Spinal cord (tissue), 10 donors: ENCODE measurements around the gene P2RX2. TPM values are rescaled to one million over a fixed set of nuclear protein-coding genes. Genes with fewer than 3 reads are reported as not detected.

Experiments
- DNase-seq, 6 donors: peaks; one replicate each; pipeline versions ENCODE4 v3.0.0 to v3.0.0-alpha.2; 2013 to 2015; ENCODE audit warnings: low spot score in 6 of 6, low read depth in 4 of 6
- H3K27ac ChIP-seq: one replicate; pipeline ENCODE4 v1.5.1; 2013; ENCODE audit warnings: low read depth, low read length, control low read depth
- H3K27me3 ChIP-seq: one replicate; pipeline ENCODE4 v1.6.1; 2013; ENCODE audit warnings: low read length; ENCODE audit not compliant: control insufficient read depth, insufficient read depth
- H3K36me3 ChIP-seq: one replicate; pipeline ENCODE4 v1.6.1; 2013; ENCODE audit warnings: low read length; ENCODE audit not compliant: control insufficient read depth, insufficient read depth
- H3K4me1 ChIP-seq: one replicate; pipeline ENCODE4 v1.6.1; 2013; ENCODE audit warnings: low read length; ENCODE audit not compliant: control insufficient read depth, insufficient read depth
- H3K4me3 ChIP-seq: one replicate; pipeline ENCODE4 v1.5.1; 2013; ENCODE audit warnings: low read depth, low read length, control low read depth
- H3K9me3 ChIP-seq: one replicate; pipeline ENCODE4 v1.6.1; 2013; ENCODE audit warnings: low read length; ENCODE audit not compliant: control insufficient read depth, insufficient read depth
- WGBS: methylation state at CpG from one replicate; pipeline ENCODE4 v1.1.5; 2013; ENCODE audit warnings: missing lambda C conversion rate; ENCODE audit not compliant: insufficient coverage; 5-methylcytosine and 5-hydroxymethylcytosine counted together
- polyA plus RNA-seq, 2 donors: library from polyadenylated mRNA; unstranded; fragments of 120-200 nt; gene quantifications; one replicate each; pipeline ENCODE4 v1.2.1, GENCODE V29; 2013; ENCODE audit not compliant: insufficient read length in 2 of 2
- total RNA-seq, 2 donors: library from RNA; depleted of rRNA in 1 of 2; stranded (reverse); fragments of 120-200 nt in 1 of 2; fragments of >200 nt in 1 of 2; gene quantifications; one replicate each; pipeline versions ENCODE4 v1.2.3 to v1.2.4, GENCODE V29; 2013 to 2014
- donor health status: healthy.

Gene P2RX2
- total and polyA plus RNA-seq, 4 donors, result 0.06 to 0.65 (median 0.34) TPM

GRCh38 chr12:132600048-132601032 lies 18.2 kb upstream of the P2RX2 start:
- WGBS, result 27% methylated on average over 39 of the region's 45 CpGs
- Histone ChIP-seq H3K27ac (no peak overlapping the region), H3K36me3 (no peaks in the 10 kb centered on the region), H3K27me3 (peaks cover 38% of the 10 kb centered on the region), H3K4me1 (peaks cover 44% of the 10 kb centered on the region), H3K9me3 (no peaks in the 10 kb centered on the region), H3K4me3 (peak overlapping the region; percentile 26)
- DNase-seq, result peak in 4 of 6 donors; percentile 44 to 82 (median 63)

- no peak overlapping the region for H3K27ac ChIP-seq
- no peaks in the 10 kb centered on the region for H3K9me3 ChIP-seq
- no peak overlapping the region for H3K4me3 ChIP-seq
- peaks cover 35% of the 10 kb centered on the region for H3K27me3 ChIP-seq
- H3K36me3 ChIP-seq, result no peaks in the 10 kb centered on the region
- H3K4me1 ChIP-seq, result peaks cover 44% of the 10 kb centered on the region
- 86% methylated on average over 22 of the region's 31 CpGs for WGBS
- DNase-seq, result no peak
Measured at GRCh38 chr12:132601171-132601883, 17.2 kb upstream of the P2RX2 start.

GRCh38 chr12:132602572-132603239 lies 15.9 kb upstream of the P2RX2 start:
- peaks cover 40% of the 10 kb centered on the region for H3K27me3 ChIP-seq
- H3K4me1 ChIP-seq, result peaks cover 44% of the 10 kb centered on the region
- DNase-seq, result peak in 1 of 6 donors; percentile 36
- no peaks in the 10 kb centered on the region for H3K36me3 ChIP-seq
- no peaks in the 10 kb centered on the region for H3K9me3 ChIP-seq
- WGBS, result 28% methylated on average over 29 of the region's 29 CpGs
- H3K4me3 ChIP-seq, result no peak overlapping the region
- H3K27ac ChIP-seq, result no peak overlapping the region

GRCh38 chr12:132603240-132604150 lies 15.1 kb upstream of the P2RX2 start:
- H3K4me1 ChIP-seq, result peaks cover 43% of the 10 kb centered on the region
- peak overlapping the region; percentile 3 for H3K4me3 ChIP-seq
- H3K27ac ChIP-seq, result no peak overlapping the region

GRCh38 chr12:132604151-132604618 lies 14.4 kb upstream of the P2RX2 start:
- peaks cover 40% of the 10 kb centered on the region for H3K4me1 ChIP-seq
- no peaks in the 10 kb centered on the region for H3K9me3 ChIP-seq
- WGBS, result 44% methylated on average over 26 of the region's 26 CpGs
- no peaks in the 10 kb centered on the region for H3K36me3 ChIP-seq
- H3K27me3 ChIP-seq, result peaks cover 40% of the 10 kb centered on the region
- no peak for DNase-seq
- H3K27ac ChIP-seq, result no peak overlapping the region
- H3K4me3 ChIP-seq, result peak overlapping the region; percentile 3

More at GRCh38 chr12:132603240-132604150, 15.1 kb upstream of the P2RX2 start:
- WGBS, result 41% methylated on average over 67 of the region's 67 CpGs
- Histone ChIP-seq H3K27me3 (peaks cover 40% of the 10 kb centered on the region), H3K36me3 (no peaks in the 10 kb centered on the region), H3K9me3 (no peaks in the 10 kb centered on the region)
- no peak for DNase-seq

- Histone ChIP-seq H3K27ac (no peak overlapping the region), H3K36me3 (no peaks in the 10 kb centered on the region), H3K4me3 (no peak overlapping the region), H3K27me3 (peaks cover 40% of the 10 kb centered on the region), H3K9me3 (no peaks in the 10 kb centered on the region), H3K4me1 (peaks cover 41% of the 10 kb centered on the region)
- DNase-seq, result no peak
- WGBS, result 88% methylated on average over 7 of the region's 16 CpGs
Measured at GRCh38 chr12:132604668-132605441, 13.7 kb upstream of the P2RX2 start.

GRCh38 chr12:132605892-132606291 lies 12.7 kb upstream of the P2RX2 start:
- 83% methylated on average over 18 of the region's 18 CpGs for WGBS
- Histone ChIP-seq H3K27ac (no peak overlapping the region), H3K27me3 (peaks cover 49% of the 10 kb centered on the region)

GRCh38 chr12:132606466-132606865 lies 12.1 kb upstream of the P2RX2 start:
- H3K4me1 ChIP-seq, result peaks cover 39% of the 10 kb centered on the region
- H3K36me3 ChIP-seq, result no peaks in the 10 kb centered on the region
- H3K27me3 ChIP-seq, result peaks cover 45% of the 10 kb centered on the region
- H3K27ac ChIP-seq, result no peak overlapping the region
- WGBS, result 67% methylated on average over 14 of the region's 16 CpGs
- DNase-seq, result peak in 1 of 6 donors; percentile 47
- no peak overlapping the region for H3K4me3 ChIP-seq
- H3K9me3 ChIP-seq, result no peaks in the 10 kb centered on the region

More at GRCh38 chr12:132605892-132606291, 12.7 kb upstream of the P2RX2 start:
- DNase-seq, result no peak
- Histone ChIP-seq H3K36me3 (no peaks in the 10 kb centered on the region), H3K4me3 (no peak overlapping the region), H3K9me3 (no peaks in the 10 kb centered on the region), H3K4me1 (peaks cover 42% of the 10 kb centered on the region)
